ENCODE data around the gene RPAP2.
A peak's percentile ranks its signal among the peaks of the same experiment; 100 is the strongest.
"Not testable (repeated sequence)": the region's sequence is repeated elsewhere in the genome, so short reads cannot be mapped to it uniquely, and the experiment has no call there.

Gene RPAP2

GRCh38 chr1:92333668-92334067, 34.8 kb downstream of the RPAP2 start:
- no peaks in the 10 kb centered on the region for H3K27me3 Mint-ChIP-seq
- no peak for ATAC-seq (replicated peaks)

GRCh38 chr1:92340154-92340553, 41.3 kb downstream of the RPAP2 start:
- H3K4me3 Mint-ChIP-seq = no peak overlapping the region
- no peaks in the 10 kb centered on the region for H3K27me3 Mint-ChIP-seq
- peaks cover 10% of the 10 kb centered on the region for H3K36me3 Mint-ChIP-seq (ENCODE audit: insufficient read depth)
- no peak for ATAC-seq (replicated peaks)
- no peaks in the 10 kb centered on the region for H3K9me3 Mint-ChIP-seq
- H3K27ac Mint-ChIP-seq = no peak overlapping the region
- no peak for DNase-seq
- H3K4me1 Mint-ChIP-seq (ENCODE audit: low read depth in 2 of 2) = no peaks in the 10 kb centered on the region

More at GRCh38 chr1:92333668-92334067, 34.8 kb downstream of the RPAP2 start:
- Mint-ChIP-seq H3K4me1 (ENCODE audit: low read depth in 2 of 2) (peaks cover 5 to 20% of the 10 kb centered on the region in 2 donors), H3K4me3 (no peak overlapping the region), H3K36me3 (ENCODE audit: insufficient read depth) (no peaks in the 10 kb centered on the region), H3K9me3 (no peaks in the 10 kb centered on the region), H3K27ac (peak overlapping the region in 1 of 2 donors; percentile 35)
- no peak for DNase-seq

- ATAC-seq (replicated peaks) (no peak), DNase-seq (no peak)
- Mint-ChIP-seq H3K4me3 (no peak overlapping the region), H3K27me3 (no peaks in the 10 kb centered on the region), H3K36me3 (ENCODE audit: insufficient read depth) (peaks cover 13% of the 10 kb centered on the region), H3K4me1 (ENCODE audit: low read depth in 2 of 2) (no peaks in the 10 kb centered on the region), H3K27ac (no peak overlapping the region), H3K9me3 (no peaks in the 10 kb centered on the region)
These were observed 43.5 kb downstream of the RPAP2 start for GRCh38 chr1:92342401-92342800.

GRCh38 chr1:92343061-92343460, 44.2 kb downstream of the RPAP2 start:
- no peaks in the 10 kb centered on the region for H3K9me3 Mint-ChIP-seq
- no peak for DNase-seq
- H3K27ac Mint-ChIP-seq = no peak overlapping the region
- no peak overlapping the region for H3K4me3 Mint-ChIP-seq
- H3K4me1 Mint-ChIP-seq (ENCODE audit: low read depth in 2 of 2) = peaks cover under 1 to 3% of the 10 kb centered on the region in 2 donors
- H3K36me3 Mint-ChIP-seq (ENCODE audit: insufficient read depth) = peaks cover 13% of the 10 kb centered on the region
- no peaks in the 10 kb centered on the region for H3K27me3 Mint-ChIP-seq
- ATAC-seq (replicated peaks) = no peak

GRCh38 chr1:92346866-92347640, 48.2 kb downstream of the RPAP2 start:
- H3K9me3 Mint-ChIP-seq = no peaks in the 10 kb centered on the region
- H3K27me3 Mint-ChIP-seq = no peaks in the 10 kb centered on the region
- DNase-seq = no peak
- peaks cover 5% of the 10 kb centered on the region for H3K36me3 Mint-ChIP-seq (ENCODE audit: insufficient read depth)
- H3K4me3 Mint-ChIP-seq = no peak overlapping the region
- H3K4me1 Mint-ChIP-seq (ENCODE audit: low read depth in 2 of 2) = peaks cover 3 to 8% of the 10 kb centered on the region in 2 donors
- H3K27ac Mint-ChIP-seq = peak overlapping the region in 1 of 2 donors; percentile 60
- no peak for ATAC-seq (replicated peaks)

- Mint-ChIP-seq H3K27ac (no peak overlapping the region), H3K9me3 (no peaks in the 10 kb centered on the region), H3K4me1 (ENCODE audit: low read depth in 2 of 2) (peaks cover 3 to 7% of the 10 kb centered on the region in 2 donors), H3K27me3 (no peaks in the 10 kb centered on the region), H3K36me3 (ENCODE audit: insufficient read depth) (peaks cover 6% of the 10 kb centered on the region), H3K4me3 (no peak overlapping the region)
- ATAC-seq (replicated peaks) (no peak), DNase-seq (no peak)
These were observed 54.0 kb downstream of the RPAP2 start for GRCh38 chr1:92352856-92353255.

GRCh38 chr1:92354259-92354658, 55.4 kb downstream of the RPAP2 start:
- no peak for ATAC-seq (replicated peaks)
- Mint-ChIP-seq H3K27me3 (no peaks in the 10 kb centered on the region), H3K4me3 (no peak overlapping the region), H3K9me3 (no peaks in the 10 kb centered on the region), H3K4me1 (ENCODE audit: low read depth in 2 of 2) (peaks cover 0 to 3% of the 10 kb centered on the region in 2 donors), H3K36me3 (ENCODE audit: insufficient read depth) (peaks cover 13% of the 10 kb centered on the region), H3K27ac (no peak overlapping the region)
- DNase-seq = no peak

- no peaks in the 10 kb centered on the region for H3K27me3 Mint-ChIP-seq
- H3K9me3 Mint-ChIP-seq = no peaks in the 10 kb centered on the region
- ATAC-seq (replicated peaks) (no peak), DNase-seq (no peak)
- no peak overlapping the region for H3K4me3 Mint-ChIP-seq
- peak overlapping the region in 1 of 2 donors; percentile 2 for H3K27ac Mint-ChIP-seq
- H3K36me3 Mint-ChIP-seq (ENCODE audit: insufficient read depth) = peaks cover 10% of the 10 kb centered on the region
- H3K4me1 Mint-ChIP-seq (ENCODE audit: low read depth in 2 of 2) = peaks cover 0 to 3% of the 10 kb centered on the region in 2 donors
These were observed 58.1 kb downstream of the RPAP2 start for GRCh38 chr1:92356956-92357355.

- not testable (repeated sequence) for H3K4me1 Mint-ChIP-seq (ENCODE audit: low read depth in 2 of 2); ATAC-seq (replicated peaks); H3K36me3 Mint-ChIP-seq (ENCODE audit: insufficient read depth); H3K27me3 Mint-ChIP-seq; H3K9me3 Mint-ChIP-seq; H3K4me3 Mint-ChIP-seq; DNase-seq
- H3K27ac Mint-ChIP-seq = peak overlapping the region in 1 of 2 donors; percentile 20
These were observed 60.5 kb downstream of the RPAP2 start for GRCh38 chr1:92359382-92359781.

GRCh38 chr1:92359986-92360385, 61.1 kb downstream of the RPAP2 start:
- Mint-ChIP-seq H3K4me1 (ENCODE audit: low read depth in 2 of 2) (peaks cover 12 to 14% of the 10 kb centered on the region in 2 donors), H3K27me3 (no peaks in the 10 kb centered on the region), H3K27ac (no peak overlapping the region), H3K9me3 (no peaks in the 10 kb centered on the region), H3K4me3 (no peak overlapping the region), H3K36me3 (ENCODE audit: insufficient read depth) (peaks cover 7% of the 10 kb centered on the region)
- ATAC-seq (replicated peaks) = no peak
- DNase-seq = no peak

- no peak for ATAC-seq (replicated peaks)
These were observed 64.1 kb downstream of the RPAP2 start for GRCh38 chr1:92362970-92363369.

GRCh38 chr1:92363401-92363800, 64.5 kb downstream of the RPAP2 start:
- no peaks in the 10 kb centered on the region for H3K9me3 Mint-ChIP-seq
- peaks cover 39 to 43% of the 10 kb centered on the region in 2 donors for H3K4me1 Mint-ChIP-seq (ENCODE audit: low read depth in 2 of 2)
- no peaks in the 10 kb centered on the region for H3K27me3 Mint-ChIP-seq
- H3K4me3 Mint-ChIP-seq = no peak overlapping the region
- ATAC-seq (replicated peaks) (no peak), DNase-seq (no peak)
- H3K27ac Mint-ChIP-seq = peak overlapping the region in 1 of 2 donors; percentile 26
- H3K36me3 Mint-ChIP-seq (ENCODE audit: insufficient read depth) = peaks cover 5% of the 10 kb centered on the region

More at GRCh38 chr1:92362970-92363369, 64.1 kb downstream of the RPAP2 start:
- Mint-ChIP-seq H3K4me1 (ENCODE audit: low read depth in 2 of 2) (peaks cover 39 to 42% of the 10 kb centered on the region in 2 donors), H3K4me3 (no peak overlapping the region), H3K9me3 (no peaks in the 10 kb centered on the region), H3K36me3 (ENCODE audit: insufficient read depth) (peaks cover 7% of the 10 kb centered on the region), H3K27me3 (no peaks in the 10 kb centered on the region), H3K27ac (peak overlapping the region in 1 of 2 donors; percentile 26)
- no peak for DNase-seq

GRCh38 chr1:92365378-92366039, 66.7 kb downstream of the RPAP2 start:
- Mint-ChIP-seq H3K27me3 (no peaks in the 10 kb centered on the region), H3K4me3 (peak overlapping the region; percentile 41 to 61), H3K27ac (peak overlapping the region; percentile 52 to 73), H3K4me1 (ENCODE audit: low read depth in 2 of 2) (peaks cover 42 to 44% of the 10 kb centered on the region in 2 donors), H3K36me3 (ENCODE audit: insufficient read depth) (peaks cover 9% of the 10 kb centered on the region), H3K9me3 (no peaks in the 10 kb centered on the region)
- ATAC-seq (replicated peaks) = peak; percentile 91
- DNase-seq = peak in 2 of 3 experiments; percentile 9 to 12

GRCh38 chr1:92366040-92366395, 67.2 kb downstream of the RPAP2 start:
- Mint-ChIP-seq H3K4me3 (peak overlapping the region; percentile 41 to 61), H3K4me1 (ENCODE audit: low read depth in 2 of 2) (peaks cover 42 to 44% of the 10 kb centered on the region in 2 donors), H3K27ac (peak overlapping the region; percentile 52 to 73), H3K9me3 (no peaks in the 10 kb centered on the region), H3K36me3 (ENCODE audit: insufficient read depth) (peaks cover 9% of the 10 kb centered on the region), H3K27me3 (no peaks in the 10 kb centered on the region)
- DNase-seq = peak in 1 of 3 experiments; percentile 11
- peak; percentile 42 for ATAC-seq (replicated peaks)
